H9 (cell line): ENCODE data around the gene PSMD1. TPM values are rescaled to one million over a fixed set of nuclear protein-coding genes. Genes with fewer than 3 reads are reported as not detected.

Experiments
- DNase-seq: peaks from one replicate; pipeline ENCODE4 v3.0.0-alpha.2; 2017
- H2AFZ ChIP-seq: one replicate; pipeline ENCODE4 v1.6.1; 2013; ENCODE audit warnings: mild to moderate bottlenecking, low read length, control low read depth, moderate library complexity
- H2AK5ac ChIP-seq: 2 replicates; pipeline ENCODE4 v1.6.1; 2013; ENCODE audit warnings: low read length, control low read depth, mixed read lengths; ENCODE audit not compliant: insufficient read length
- H2BK120ac ChIP-seq: one replicate; pipeline ENCODE4 v1.6.1; 2013; ENCODE audit warnings: low read depth, mild to moderate bottlenecking, low read length, control low read depth, inconsistent platforms; ENCODE audit not compliant: poor library complexity, severe bottlenecking
- H2BK12ac ChIP-seq: 2 replicates; pipeline ENCODE4 v1.6.1; 2013; ENCODE audit warnings: low read length, control low read depth, mixed read lengths, low read depth; ENCODE audit not compliant: insufficient read length
- H2BK15ac ChIP-seq: 2 replicates; pipeline ENCODE4 v1.6.1; 2013; ENCODE audit warnings: low read depth, low read length, control low read depth
- H2BK20ac ChIP-seq: one replicate; pipeline ENCODE4 v1.6.1; 2013; ENCODE audit warnings: low read depth, mild to moderate bottlenecking, low read length, control low read depth, inconsistent platforms; ENCODE audit not compliant: poor library complexity, severe bottlenecking
- H2BK5ac ChIP-seq: 2 replicates; pipeline ENCODE4 v1.6.1; 2013; ENCODE audit warnings: low read length, control low read depth, mixed read lengths; ENCODE audit not compliant: insufficient read length
- H3K14ac ChIP-seq: 2 replicates; pipeline ENCODE4 v1.6.1; 2013; ENCODE audit warnings: low read length, control low read depth; ENCODE audit not compliant: insufficient read depth
- H3K18ac ChIP-seq: 2 replicates; pipeline ENCODE4 v1.6.1; 2013; ENCODE audit warnings: low read depth, mild to moderate bottlenecking, mixed read lengths, low read length, control low read depth; ENCODE audit not compliant: insufficient read length
- H3K23ac ChIP-seq: 2 replicates; pipeline ENCODE4 v1.6.1; 2013; ENCODE audit warnings: low read length, control low read depth, mixed read lengths, low read depth; ENCODE audit not compliant: insufficient read length
- H3K23me2 ChIP-seq: 2 replicates; pipeline ENCODE4 v1.6.1; 2013; ENCODE audit warnings: low read depth, mild to moderate bottlenecking, mixed read lengths, low read length, control low read depth; ENCODE audit not compliant: insufficient read length, poor library complexity, severe bottlenecking
- H3K27ac ChIP-seq: 2 replicates; pipeline ENCODE4 v1.5.1; 2013; ENCODE audit warnings: low read length, control low read depth, mixed read lengths, low read depth; ENCODE audit not compliant: insufficient read length
- H3K27me3 ChIP-seq: 2 replicates; pipeline ENCODE4 v1.6.1; 2013; ENCODE audit warnings: low read length, control low read depth, inconsistent platforms; ENCODE audit not compliant: insufficient read depth
- H3K4ac ChIP-seq: 2 replicates; pipeline ENCODE4 v1.6.1; 2013; ENCODE audit warnings: low read depth, mild to moderate bottlenecking, control low read depth, inconsistent platforms, low read length, moderate library complexity
- H3K4me1 ChIP-seq: 2 replicates; pipeline ENCODE4 v1.6.1; 2013; ENCODE audit warnings: low read length, control low read depth, inconsistent platforms; ENCODE audit not compliant: insufficient read depth
- H3K4me2 ChIP-seq: 2 replicates; pipeline ENCODE4 v1.6.1; 2013; ENCODE audit warnings: low read length, control low read depth, mixed read lengths; ENCODE audit not compliant: insufficient read length, insufficient read depth
- H3K56ac ChIP-seq: 2 replicates; pipeline ENCODE4 v1.6.1; 2013; ENCODE audit warnings: low read depth, mild to moderate bottlenecking, mixed read lengths, low read length, control low read depth; ENCODE audit not compliant: insufficient read length
- H3K79me1 ChIP-seq: 2 replicates; pipeline ENCODE4 v1.6.1; 2013; ENCODE audit warnings: low read depth, mild to moderate bottlenecking, moderate library complexity, low read length, control low read depth, inconsistent platforms; ENCODE audit not compliant: insufficient read depth, poor library complexity, severe bottlenecking
- H3K79me2 ChIP-seq: 2 replicates; pipeline ENCODE4 v1.6.1; 2013; ENCODE audit warnings: low read length, control low read depth, inconsistent platforms; ENCODE audit not compliant: insufficient read depth
- H3K9ac ChIP-seq: 2 replicates; pipeline ENCODE4 v1.6.1; 2013; ENCODE audit warnings: low read length, control low read depth, mixed read lengths; ENCODE audit not compliant: insufficient read length; ENCODE audit errors: extremely low read depth
- H3K9me3 ChIP-seq: one replicate; pipeline ENCODE4 v1.6.1; 2013; ENCODE audit warnings: low read depth, low read length, inconsistent platforms; ENCODE audit not compliant: control insufficient read depth
- H3T11ph ChIP-seq: one replicate; pipeline ENCODE4 v1.6.1; 2013; ENCODE audit warnings: mild to moderate bottlenecking, low read length, control low read depth, inconsistent platforms
- H4K20me1 ChIP-seq: one replicate; pipeline ENCODE4 v1.6.1; 2013; ENCODE audit not compliant: control insufficient read depth, insufficient read length, insufficient read depth
- H4K5ac ChIP-seq: 2 replicates; pipeline ENCODE4 v1.6.1; 2013; ENCODE audit warnings: low read depth, mild to moderate bottlenecking, mixed read lengths, low read length, control low read depth; ENCODE audit not compliant: insufficient read length
- H4K8ac ChIP-seq: replicated peaks from 2 replicates; pipeline ENCODE4 v1.6.1; 2013; ENCODE audit warnings: low read length, control low read depth, mixed read lengths, low read depth; ENCODE audit not compliant: insufficient read length
- H4K91ac ChIP-seq: 2 replicates; pipeline ENCODE4 v1.6.1; 2013; ENCODE audit warnings: low read depth, mild to moderate bottlenecking, moderate library complexity, mixed read lengths, low read length, control low read depth; ENCODE audit not compliant: insufficient read length
- H3K27ac Mint-ChIP-seq, 3 experiments: 2 replicates in 2 of 3; 3 replicates in 1 of 3; pipeline ENCODE4 v1.8.0; 2020 to 2021; ENCODE audit warnings: mixed read lengths in 3 of 3, mild to moderate bottlenecking in 1 of 3, moderate library complexity in 1 of 3
- H3K27me3 Mint-ChIP-seq: 2 replicates; pipeline ENCODE4 v1.8.0; 2021; ENCODE audit warnings: low read depth, mild to moderate bottlenecking, moderate library complexity, mixed read lengths
- H3K36me3 Mint-ChIP-seq, 3 experiments: 2 replicates in 2 of 3; 3 replicates in 1 of 3; pipeline ENCODE4 v1.8.0; 2020 to 2021; ENCODE audit warnings: low read depth in 3 of 3, mixed read lengths in 3 of 3; ENCODE audit not compliant: insufficient read depth in 1 of 3
- H3K4me1 Mint-ChIP-seq, 2 experiments: 2 replicates each; pipeline ENCODE4 v1.8.0; 2020; ENCODE audit warnings: mixed read lengths in 2 of 2
- H3K4me3 Mint-ChIP-seq, 2 experiments: 2 replicates in 1 of 2; 3 replicates in 1 of 2; pipeline ENCODE4 v1.8.0; 2020 to 2021; ENCODE audit warnings: mild to moderate bottlenecking in 2 of 2, mixed read lengths in 2 of 2, moderate library complexity in 1 of 2
- H3K9me3 Mint-ChIP-seq, 2 experiments: 2 replicates in 1 of 2; 3 replicates in 1 of 2; pipeline ENCODE4 v1.8.0; 2020; ENCODE audit warnings: mild to moderate bottlenecking in 2 of 2, mixed read lengths in 2 of 2, moderate library complexity in 1 of 2
- CTCF ChIP-seq: fragments of 200-600 bp; sonication (generic); conservative IDR thresholded peaks from 3 replicates; pipeline ENCODE4 v1.8.0; 2021; ENCODE audit warnings: antibody characterized with exemption, mild to moderate bottlenecking
- WGBS: extraction: QIAGEN DNeasy Blood & Tissue Kit; methylation state at CpG from one replicate; pipeline ENCODE4 v1.1.7; 2013; ENCODE audit warnings: missing lambda C conversion rate, low lambda C conversion rate, mixed read lengths; ENCODE audit not compliant: insufficient read length; ENCODE audit errors: extremely low coverage; 5-methylcytosine and 5-hydroxymethylcytosine counted together
- total RNA-seq: library from RNA; stranded (reverse); gene quantifications from 2 replicates; pipeline ENCODE4 v1.2.1, GENCODE V29; 2021

PSMD1 gene
- total RNA-seq, 1 experiment from 2014 or later: 166 TPM

GRCh38 chr2:231186325-231186724 lies 129.7 kb downstream of the PSMD1 start:
- Histone ChIP-seq H2BK120ac (no peak overlapping the region), H4K20me1 (no peaks in the 10 kb centered on the region), H2BK15ac (no peak overlapping the region), H2BK12ac (no peak overlapping the region), H3K18ac (no peak overlapping the region), H3K56ac (no peak overlapping the region), H3K23me2 (no peaks in the 10 kb centered on the region), H3K27ac (no peak overlapping the region), H4K8ac (no peak overlapping the region), H3K4me2 (no peak overlapping the region), H2BK20ac (no peak overlapping the region), H3K79me1 (no peaks in the 10 kb centered on the region), H3K27me3 (no peaks in the 10 kb centered on the region), H2AFZ (no peak overlapping the region), H3K9me3 (no peaks in the 10 kb centered on the region), H2AK5ac (no peak overlapping the region), H4K5ac (no peak overlapping the region), H3K4me1 (peaks cover 4% of the 10 kb centered on the region; the same call in 1 of the 2 replicates), H3K4ac (no peak overlapping the region), H3K9ac (no peak overlapping the region), H4K91ac (no peak overlapping the region), H3K23ac (no peak overlapping the region), H2BK5ac (no peak overlapping the region), H3T11ph (no peak overlapping the region), H3K14ac (no peak overlapping the region), H3K79me2 (no peaks in the 10 kb centered on the region)
- H3K27me3 Mint-ChIP-seq: no peaks in the 10 kb centered on the region; the same call in none of the 2 replicates
- peak overlapping the region in 2 of 3 experiments; percentile 31 to 34; a peak in 1 of 7 replicates for H3K27ac Mint-ChIP-seq
- no CpG with 5 or more reads among the region's 7 CpGs for WGBS
- no peaks in the 10 kb centered on the region for H3K9me3 Mint-ChIP-seq
- no peak overlapping the region for H3K4me3 Mint-ChIP-seq
- H3K4me1 Mint-ChIP-seq: peaks cover 20 to 30% of the 10 kb centered on the region in 2 experiments
- no peak for TF ChIP-seq CTCF
- no peaks in the 10 kb centered on the region; a peak in 1 of 7 replicates for H3K36me3 Mint-ChIP-seq
- no peak for DNase-seq
